Parathyroid adenoma (tissue), 2 donors: ENCODE results near the gene CDC42BPA.

Experiments
- H2AFZ ChIP-seq: fragments of 300-600 bp; sonication (generic); one replicate; pipeline ENCODE4 v1.7.0; 2017; ENCODE audit warnings: antibody characterized with exemption, mild to moderate bottlenecking
- H3K27ac ChIP-seq: fragments of 300-600 bp; sonication (generic); one replicate; pipeline ENCODE4 v1.7.0; 2017
- H3K27me3 ChIP-seq: fragments of 300-600 bp; sonication (generic); one replicate; pipeline ENCODE4 v1.7.0; 2017; ENCODE audit warnings: low read length; ENCODE audit not compliant: control insufficient read depth, insufficient read depth
- H3K36me3 ChIP-seq: fragments of 300-600 bp; sonication (generic); one replicate; pipeline ENCODE4 v1.7.0; 2017; ENCODE audit warnings: low read length; ENCODE audit not compliant: control insufficient read depth, insufficient read depth
- H3K4me1 ChIP-seq: fragments of 300-600 bp; sonication (generic); one replicate; pipeline ENCODE4 v1.7.0; 2017; ENCODE audit warnings: control low read depth
- H3K4me2 ChIP-seq: fragments of 300-600 bp; sonication (generic); one replicate; pipeline ENCODE4 v1.7.0; 2017; ENCODE audit warnings: low read length
- H3K4me3 ChIP-seq: fragments of 300-600 bp; sonication (generic); one replicate; pipeline ENCODE4 v1.7.0; 2017; ENCODE audit warnings: low read depth, low read length
- H3K79me2 ChIP-seq: fragments of 300-600 bp; sonication (generic); one replicate; pipeline ENCODE4 v1.7.0; 2017; ENCODE audit warnings: control low read depth
- H3K9ac ChIP-seq: fragments of 300-600 bp; sonication (generic); one replicate; pipeline ENCODE4 v1.7.0; 2017; ENCODE audit warnings: mild to moderate bottlenecking
- H3K9me3 ChIP-seq: fragments of 300-600 bp; sonication (generic); one replicate; pipeline ENCODE4 v1.7.0; 2017; ENCODE audit warnings: low read length; ENCODE audit not compliant: control insufficient read depth
- TF ChIP-seq, protein P1 (sequence below): fragments of 300-600 bp; sonication (generic); IDR thresholded peaks from one replicate; pipeline ENCODE4 v1.7.0; 2017; ENCODE audit warnings: antibody characterized with exemption, mild to moderate bottlenecking
- donor health status: primary hyperparathyroidism.

Gene CDC42BPA

DNA sequence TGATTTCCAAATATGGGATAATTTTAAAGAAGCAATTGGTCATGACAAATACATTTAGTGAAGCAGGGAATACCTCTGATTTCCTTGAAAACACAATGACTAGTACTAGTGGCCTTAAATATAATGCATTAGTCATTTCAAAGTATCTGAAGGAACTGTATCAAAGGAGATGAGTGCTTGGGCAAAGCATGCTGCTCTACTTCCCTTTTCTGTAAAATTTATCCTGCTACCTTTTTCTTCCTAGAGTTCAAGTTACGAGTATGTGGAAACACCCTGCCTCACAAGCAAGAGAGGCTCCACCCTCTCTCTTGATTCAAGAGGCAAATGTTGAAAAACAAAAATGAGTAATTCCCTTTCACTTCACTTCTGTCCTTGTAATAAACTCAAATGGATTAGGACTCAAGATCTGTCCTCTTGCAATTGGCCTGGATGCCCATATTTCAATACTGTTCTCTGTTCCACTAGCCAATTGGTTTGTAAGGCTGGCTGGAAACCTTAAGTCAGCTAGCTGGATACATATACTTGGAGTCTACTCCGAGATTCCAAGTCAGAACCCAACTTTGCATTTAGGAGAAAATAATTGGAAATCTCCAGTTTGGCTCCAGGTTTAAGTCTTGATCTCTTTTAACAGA is 92.5 kb downstream of the CDC42BPA start:
- no peaks in the 10 kb centered on the region for H3K27me3 ChIP-seq
- H3K4me2 ChIP-seq: no peak overlapping the region
- TF ChIP-seq, protein P1, sequence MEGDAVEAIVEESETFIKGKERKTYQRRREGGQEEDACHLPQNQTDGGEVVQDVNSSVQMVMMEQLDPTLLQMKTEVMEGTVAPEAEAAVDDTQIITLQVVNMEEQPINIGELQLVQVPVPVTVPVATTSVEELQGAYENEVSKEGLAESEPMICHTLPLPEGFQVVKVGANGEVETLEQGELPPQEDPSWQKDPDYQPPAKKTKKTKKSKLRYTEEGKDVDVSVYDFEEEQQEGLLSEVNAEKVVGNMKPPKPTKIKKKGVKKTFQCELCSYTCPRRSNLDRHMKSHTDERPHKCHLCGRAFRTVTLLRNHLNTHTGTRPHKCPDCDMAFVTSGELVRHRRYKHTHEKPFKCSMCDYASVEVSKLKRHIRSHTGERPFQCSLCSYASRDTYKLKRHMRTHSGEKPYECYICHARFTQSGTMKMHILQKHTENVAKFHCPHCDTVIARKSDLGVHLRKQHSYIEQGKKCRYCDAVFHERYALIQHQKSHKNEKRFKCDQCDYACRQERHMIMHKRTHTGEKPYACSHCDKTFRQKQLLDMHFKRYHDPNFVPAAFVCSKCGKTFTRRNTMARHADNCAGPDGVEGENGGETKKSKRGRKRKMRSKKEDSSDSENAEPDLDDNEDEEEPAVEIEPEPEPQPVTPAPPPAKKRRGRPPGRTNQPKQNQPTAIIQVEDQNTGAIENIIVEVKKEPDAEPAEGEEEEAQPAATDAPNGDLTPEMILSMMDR: no peak
- no peak overlapping the region for H3K9ac ChIP-seq
- peaks cover 8% of the 10 kb centered on the region for H3K79me2 ChIP-seq
- H3K27ac ChIP-seq: no peak overlapping the region
- H3K4me3 ChIP-seq: no peak overlapping the region
- no peak overlapping the region for H2AFZ ChIP-seq
- no peaks in the 10 kb centered on the region for H3K36me3 ChIP-seq
- H3K4me1 ChIP-seq: no peaks in the 10 kb centered on the region
- H3K9me3 ChIP-seq: no peaks in the 10 kb centered on the region

DNA sequence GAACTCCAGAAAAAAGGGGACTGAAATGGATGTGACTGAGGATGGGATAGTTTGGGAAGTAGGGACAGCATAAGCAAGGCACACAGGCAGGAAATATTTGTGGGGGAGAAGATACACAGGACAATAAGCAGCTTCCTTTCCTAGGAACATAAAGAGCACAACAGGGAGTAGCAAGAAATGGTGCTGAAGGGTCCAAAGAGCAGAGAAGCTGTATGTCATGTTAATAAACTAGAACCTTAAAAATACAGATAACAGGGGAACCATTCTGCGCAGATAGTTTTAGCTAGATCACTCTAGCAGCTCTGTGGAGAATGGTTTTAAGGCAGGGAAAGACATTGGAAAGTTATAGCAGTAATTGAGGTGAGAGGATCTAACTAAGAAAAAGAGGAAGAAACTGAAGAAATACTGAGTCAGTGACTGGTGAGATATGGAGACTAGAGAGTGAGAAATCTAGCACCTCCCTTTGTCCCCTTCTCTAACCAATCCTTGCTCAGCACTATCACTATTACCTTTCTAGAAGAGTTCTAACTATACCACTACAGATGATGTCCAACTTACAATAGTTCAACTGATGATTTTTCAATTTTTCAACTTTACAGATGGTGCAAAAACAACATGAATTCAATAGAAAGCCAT is 95.0 kb downstream of the CDC42BPA start:
- Histone ChIP-seq H3K4me1 (no peaks in the 10 kb centered on the region), H3K4me3 (no peak overlapping the region), H3K9ac (no peak overlapping the region), H2AFZ (no peak overlapping the region), H3K9me3 (no peaks in the 10 kb centered on the region), H3K27ac (no peak overlapping the region), H3K36me3 (no peaks in the 10 kb centered on the region), H3K27me3 (no peaks in the 10 kb centered on the region), H3K79me2 (peaks cover 8% of the 10 kb centered on the region), H3K4me2 (no peak overlapping the region)
- TF ChIP-seq, protein P1: no peak

DNA sequence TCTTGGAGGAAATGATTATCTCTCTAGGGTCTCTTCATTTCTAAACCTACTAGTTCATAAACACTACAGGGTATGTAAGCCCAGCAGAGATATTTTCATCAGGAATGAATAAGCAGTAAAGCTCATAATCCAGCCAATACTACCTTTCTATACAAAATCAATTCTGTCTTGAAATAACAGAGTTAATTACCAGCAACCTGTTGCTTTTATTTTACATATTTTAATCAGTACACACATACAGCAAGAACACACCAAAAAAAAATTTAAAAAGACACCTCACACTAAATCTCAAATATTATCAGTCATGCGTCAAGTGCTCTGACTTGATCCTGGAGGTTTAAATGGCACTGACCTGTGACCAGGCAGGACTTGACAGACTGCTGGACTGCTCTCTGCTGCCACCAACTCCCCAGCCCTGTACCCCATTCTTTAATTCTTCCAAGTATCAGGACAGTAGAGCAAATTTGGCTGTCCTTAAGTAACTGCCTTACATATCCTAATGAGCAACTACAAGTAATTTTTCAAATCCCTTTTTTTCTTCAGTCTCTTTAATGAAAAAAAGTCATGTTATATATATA is 98.5 kb downstream of the CDC42BPA start:
- Histone ChIP-seq H3K36me3 (no peaks in the 10 kb centered on the region), H3K9me3 (no peaks in the 10 kb centered on the region), H3K4me2 (no peak overlapping the region), H3K4me1 (no peaks in the 10 kb centered on the region), H3K9ac (no peak overlapping the region), H3K27ac (no peak overlapping the region), H3K4me3 (no peak overlapping the region), H2AFZ (no peak overlapping the region), H3K79me2 (peaks cover 8% of the 10 kb centered on the region), H3K27me3 (no peaks in the 10 kb centered on the region)
- TF ChIP-seq, protein P1: no peak

DNA sequence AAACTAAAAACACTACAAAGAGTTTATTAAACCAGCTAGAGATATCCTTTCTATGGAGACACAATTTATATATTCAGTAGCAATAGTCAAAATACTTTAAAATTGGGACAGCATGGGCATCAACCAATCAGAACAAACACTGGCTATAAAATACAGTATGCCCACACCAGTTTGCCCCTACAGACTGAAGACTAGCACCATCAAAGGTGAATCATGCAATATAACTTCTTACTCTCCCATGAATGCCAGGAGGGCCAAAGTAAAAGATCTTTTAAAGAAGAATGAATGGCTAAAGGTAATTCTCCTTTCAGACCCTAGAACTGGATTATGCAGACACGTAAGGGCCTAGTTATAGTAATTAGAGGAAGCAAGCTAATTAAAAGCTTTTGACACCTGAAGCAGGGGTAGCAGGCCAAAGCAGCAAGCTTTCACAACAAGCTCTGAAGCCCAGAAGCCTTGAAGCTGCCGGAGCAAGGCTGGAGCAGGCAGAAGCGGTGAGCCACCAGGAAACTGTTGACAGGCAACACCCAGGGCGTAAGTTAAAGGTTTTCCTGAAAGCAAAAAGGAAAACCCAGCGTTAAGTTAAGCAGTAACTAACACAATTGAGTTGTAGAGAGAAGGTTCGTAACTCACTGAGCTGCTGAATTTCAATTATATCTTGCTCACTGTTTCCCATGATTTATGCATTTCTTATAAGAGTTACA is 99.3 kb downstream of the CDC42BPA start:
- Histone ChIP-seq H3K79me2 (peaks cover 8% of the 10 kb centered on the region), H3K27me3 (no peaks in the 10 kb centered on the region), H3K9ac (no peak overlapping the region), H2AFZ (no peak overlapping the region), H3K4me1 (no peaks in the 10 kb centered on the region), H3K36me3 (no peaks in the 10 kb centered on the region), H3K27ac (no peak overlapping the region), H3K4me2 (no peak overlapping the region), H3K4me3 (no peak overlapping the region), H3K9me3 (no peaks in the 10 kb centered on the region)
- TF ChIP-seq, protein P1: no peak
